RPMI7951 (cell line): Measurements from ENCODE around the gene CYP27C1. TPM values are rescaled to one million over a fixed set of nuclear protein-coding genes. Genes with fewer than 3 reads are reported as not detected.
"Not testable (repeated sequence)": the region's sequence is repeated elsewhere in the genome, so short reads cannot be mapped to it uniquely, and the experiment has no call there.

Experiments used
- DNase-seq: peaks from one replicate; pipeline ENCODE4 v3.0.0-alpha.2; 2012; ENCODE audit warnings: low read depth
- total RNA-seq: library from RNA; depleted of rRNA; stranded (reverse); fragments of >200 nt; shearing (Covaris generic); gene quantifications from 2 replicates; pipeline ENCODE4 v1.2.3, GENCODE V29; 2014; rRNA removed

CYP27C1 gene
- total RNA-seq: 3.5 TPM in 2 replicates

- DNase-seq: peak; percentile 41
Observed at GRCh38 chr2:127220102-127220767, at the start of gene CYP27C1. Gene CYP27C1, minus strand, starts transcription at chr2:127220299. Its CDS starts 29 bp downstream, at chr2:127220270.

DNA sequence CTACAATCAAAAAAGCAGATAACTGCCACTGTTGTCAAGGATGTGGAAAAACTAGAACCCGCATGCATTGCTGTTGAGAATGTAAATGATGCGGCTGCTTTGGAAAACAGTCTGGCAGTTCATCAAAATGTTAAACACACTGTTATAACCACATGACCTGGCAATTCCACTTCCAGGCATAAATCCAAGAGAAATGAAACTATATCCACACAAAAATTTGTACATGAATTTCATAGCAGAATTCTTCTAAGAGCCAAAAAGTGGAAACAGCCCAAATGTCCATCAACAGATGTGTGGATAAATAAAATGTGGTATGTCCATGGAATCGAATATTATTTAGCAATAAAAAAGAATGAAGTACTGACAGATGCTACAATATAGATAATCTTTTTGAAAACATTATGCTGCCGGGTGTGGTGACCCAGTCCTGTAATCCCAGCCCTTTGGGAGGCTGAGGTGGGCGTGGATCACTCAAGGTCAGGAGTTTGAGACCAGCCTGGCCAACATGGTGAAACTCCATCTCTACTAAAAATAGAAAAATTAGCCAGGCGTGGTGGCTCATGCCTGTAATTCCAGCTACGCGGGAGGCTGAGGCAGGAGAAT, 41.8 kb upstream of the CYP27C1 start:
- no peak for DNase-seq

GRCh38 chr2:127259355-127259754, 39.3 kb upstream of the CYP27C1 start:
- DNase-seq: no peak

- DNase-seq: no peak
Observed at GRCh38 chr2:127256866-127257265, 36.8 kb upstream of the CYP27C1 start.

DNA sequence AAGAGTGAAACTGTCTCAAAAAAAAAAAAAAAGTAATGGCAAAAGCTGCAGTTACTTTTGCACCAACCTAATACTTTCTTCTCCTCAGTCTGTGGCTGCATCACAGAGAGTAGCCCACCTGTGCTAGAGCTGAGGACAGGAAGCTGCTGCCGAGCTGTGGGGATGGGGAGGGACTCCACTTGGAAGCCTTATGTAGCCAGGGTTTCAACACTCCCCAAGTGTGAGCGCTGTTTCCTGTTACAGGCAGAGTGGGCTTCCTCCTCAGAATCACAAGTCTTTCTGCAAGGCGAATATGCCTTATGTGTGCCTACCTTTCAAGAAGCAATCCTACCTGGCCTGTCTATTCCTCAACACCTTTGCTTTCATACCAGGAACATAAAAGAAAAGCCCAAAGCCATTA, 36.3 kb upstream of the CYP27C1 start:
- no peak for DNase-seq

DNA sequence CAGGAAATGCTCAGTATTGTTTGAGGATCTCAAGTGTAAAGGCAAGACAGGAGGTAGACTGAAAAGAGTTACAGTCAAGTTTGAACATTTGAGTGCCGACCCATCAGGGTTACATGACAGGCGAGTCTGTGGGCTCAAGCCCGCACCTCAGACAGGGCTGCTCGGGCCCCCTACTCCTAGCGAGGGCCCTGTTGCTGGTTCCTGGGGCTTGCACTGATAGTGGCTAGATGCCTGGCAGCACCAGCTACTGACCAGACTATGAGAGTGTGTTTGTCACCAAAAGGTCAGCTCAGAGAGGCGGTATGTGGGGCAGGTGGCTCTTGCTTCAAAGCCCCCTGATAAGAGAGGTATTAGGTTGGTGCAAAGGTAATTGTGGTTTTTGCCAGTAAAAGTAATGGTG, 35.6 kb upstream of the CYP27C1 start:
- no peak for DNase-seq

- peak; percentile 35 for DNase-seq
Observed at GRCh38 chr2:127255146-127255545, 35.0 kb upstream of the CYP27C1 start.

DNA sequence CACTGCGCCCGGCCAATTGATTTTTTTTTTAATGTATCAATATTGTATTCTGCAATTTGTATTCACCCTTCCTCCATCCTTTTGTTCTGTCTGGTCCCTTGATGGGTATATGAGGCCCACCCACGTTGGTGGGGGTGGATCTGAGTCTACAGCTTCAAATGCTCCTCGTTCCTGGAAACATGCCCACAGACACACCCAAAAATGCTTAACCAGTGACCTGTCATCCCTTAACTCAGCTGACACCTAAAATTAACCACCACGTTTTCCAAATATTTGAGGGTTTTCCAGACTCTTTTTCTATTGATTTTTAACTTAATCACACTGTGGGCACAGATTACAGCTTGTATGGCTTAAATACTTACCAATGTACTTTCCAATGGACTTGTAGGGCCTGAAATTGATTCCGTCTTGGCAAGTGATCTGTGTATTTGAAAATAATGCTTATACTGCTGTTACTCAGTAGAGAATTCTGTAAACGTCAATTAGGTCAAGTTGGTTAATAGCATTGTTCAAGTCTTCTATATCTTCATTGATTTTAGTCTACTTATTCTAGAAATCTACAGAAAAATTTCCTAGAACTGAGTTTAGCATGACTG, 34.4 kb upstream of the CYP27C1 start:
- DNase-seq: peak; percentile 48

GRCh38 chr2:127241184-127241583, 21.1 kb upstream of the CYP27C1 start:
- not testable (repeated sequence) for DNase-seq

- DNase-seq: no peak
Observed at GRCh38 chr2:127239395-127239794, 19.3 kb upstream of the CYP27C1 start.

GRCh38 chr2:127237768-127238167, 17.7 kb upstream of the CYP27C1 start:
- not testable (repeated sequence) for DNase-seq

DNA sequence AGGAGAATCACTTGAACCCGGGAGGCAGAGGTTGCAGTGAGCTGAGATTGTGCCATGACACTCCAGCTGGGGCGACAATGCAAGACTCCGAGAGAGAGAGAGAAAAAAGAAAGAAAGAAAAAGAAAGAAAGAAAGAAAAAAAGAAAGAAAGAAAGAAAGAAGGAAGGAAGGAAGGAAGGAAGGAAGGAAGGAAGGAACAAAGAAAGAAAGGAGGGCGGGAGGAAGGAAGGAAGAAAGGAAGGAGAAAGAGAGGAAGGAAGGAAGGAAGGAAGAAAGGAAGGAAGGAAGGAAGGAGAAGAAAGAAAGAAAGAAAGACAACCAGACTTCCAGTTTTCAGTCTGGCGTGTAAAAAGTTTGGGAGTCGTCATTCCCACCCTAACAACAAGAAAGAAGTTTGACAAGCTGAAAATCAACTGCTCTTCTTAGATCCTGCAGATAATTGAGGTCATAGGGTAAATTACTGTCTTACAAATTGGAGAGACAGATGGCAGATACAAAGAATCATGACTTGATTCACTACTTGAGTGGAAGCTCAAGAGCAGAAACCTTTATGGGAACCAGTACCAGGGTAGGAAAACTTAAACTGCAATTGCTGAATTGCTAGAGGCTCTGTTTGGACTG, 15.1 kb upstream of the CYP27C1 start:
- no peak for DNase-seq

DNA sequence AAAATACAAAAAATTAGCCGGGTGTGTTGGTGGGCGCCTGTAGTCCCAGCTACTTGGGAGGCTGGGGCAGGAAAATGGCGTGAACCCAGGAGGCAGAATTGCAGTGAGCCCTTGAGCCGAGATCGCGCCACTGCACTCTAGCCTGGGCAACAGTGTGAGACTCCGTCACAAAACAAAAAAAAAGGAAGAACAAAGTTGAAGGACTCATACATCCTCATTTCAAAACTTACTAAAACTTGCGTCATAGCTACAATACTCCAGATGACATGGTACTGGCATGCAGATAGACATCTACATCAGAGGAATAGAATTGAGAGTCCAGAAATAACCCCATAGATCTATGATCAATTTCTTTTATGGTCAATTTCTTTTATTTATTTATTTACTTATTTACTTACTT, 13.6 kb upstream of the CYP27C1 start:
- no peak for DNase-seq

DNA sequence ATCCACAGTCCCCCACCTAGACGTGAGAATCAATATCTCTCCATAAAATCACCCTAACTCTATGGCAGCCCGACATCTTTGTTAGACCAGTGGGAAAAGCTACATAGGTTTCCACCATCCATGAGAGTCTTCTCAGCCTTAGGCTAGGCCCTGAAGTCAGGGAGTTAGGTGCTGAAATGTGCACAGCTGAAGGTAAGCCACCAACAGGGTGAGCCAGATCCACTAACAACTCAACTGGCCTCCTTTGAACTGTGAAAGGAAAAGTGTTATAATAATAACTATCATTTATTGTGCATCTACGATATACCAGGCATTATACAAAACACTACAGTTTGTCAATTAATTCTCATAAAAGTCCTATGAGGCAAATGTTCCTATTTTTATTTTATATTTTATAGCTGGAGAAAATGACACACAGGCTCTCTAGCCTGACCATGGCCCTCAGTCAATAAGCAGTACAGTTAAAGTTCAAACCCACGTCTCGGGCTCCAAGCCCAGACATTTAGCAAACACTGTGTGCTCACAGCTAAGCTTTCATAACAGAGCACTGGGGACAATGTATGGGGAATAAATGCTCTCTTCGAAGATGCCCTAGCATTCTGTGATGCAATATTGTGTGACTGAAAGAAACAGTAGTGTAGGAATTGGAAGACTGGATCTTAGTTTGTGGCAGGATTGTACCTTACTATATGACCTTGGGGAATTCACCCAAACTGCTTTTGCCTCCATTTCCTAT, 11.2 kb upstream of the CYP27C1 start:
- DNase-seq: no peak

- DNase-seq: no peak
Observed at GRCh38 chr2:127229555-127229954, 9.5 kb upstream of the CYP27C1 start.

- DNase-seq: peak; percentile 37
Observed at GRCh38 chr2:127228102-127228501, 8.0 kb upstream of the CYP27C1 start.

DNA sequence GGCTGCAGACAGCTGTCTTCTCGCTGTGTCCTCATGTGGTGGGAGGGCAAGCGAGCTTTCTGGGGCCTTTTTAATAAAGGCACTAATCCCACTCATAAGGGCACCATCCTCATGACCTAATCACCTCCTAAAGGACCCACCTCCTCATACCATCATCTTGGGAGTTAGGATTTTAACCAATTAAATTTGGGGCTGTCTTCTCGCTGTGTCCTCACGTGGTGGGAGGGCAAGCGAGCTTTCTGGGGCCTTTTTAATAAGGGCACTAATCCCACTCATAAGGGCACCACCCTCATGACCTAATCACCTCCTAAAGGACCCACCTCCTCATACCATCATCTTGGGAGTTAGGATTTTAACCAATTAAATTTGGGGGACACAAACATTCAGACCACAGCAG, 7.2 kb upstream of the CYP27C1 start:
- not testable (repeated sequence) for DNase-seq

DNA sequence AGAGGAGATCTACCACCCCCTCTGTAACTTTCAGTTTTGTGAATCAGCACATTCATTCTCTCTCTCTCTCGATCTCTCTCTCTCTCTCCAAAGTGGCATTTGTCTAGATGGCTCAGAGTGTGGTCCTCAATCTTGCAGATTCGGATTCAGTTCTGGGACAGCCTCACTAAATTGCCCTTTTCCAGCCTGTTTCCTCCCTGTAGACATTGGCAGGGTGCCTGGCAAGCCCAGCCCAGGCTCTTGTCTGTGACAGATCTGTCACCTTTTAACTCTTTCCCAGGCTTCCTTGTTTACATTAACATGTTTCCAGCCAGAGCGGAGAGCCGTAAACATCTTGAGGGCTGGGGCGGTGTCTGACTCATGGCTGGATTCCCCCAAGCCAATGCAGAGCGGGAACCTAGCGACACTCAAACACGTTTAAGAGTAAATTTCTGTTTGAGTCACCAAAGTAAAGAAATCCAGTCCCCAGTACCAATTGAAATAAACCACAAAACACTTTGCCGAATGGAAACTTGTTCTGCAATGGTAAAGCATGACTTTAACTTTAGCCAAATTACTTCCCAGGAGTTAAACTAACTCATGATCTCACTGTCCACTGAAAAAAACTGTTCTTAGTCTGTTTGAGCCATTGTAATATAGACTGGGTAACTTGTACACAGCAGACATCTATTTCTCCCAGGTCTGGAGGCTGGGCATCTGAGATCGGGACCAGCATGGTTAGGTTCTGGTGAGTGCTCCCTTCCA, 6.6 kb upstream of the CYP27C1 start:
- peak; percentile 97 for DNase-seq

GRCh38 chr2:127226132-127226519, 6.0 kb upstream of the CYP27C1 start:
- DNase-seq: no peak

DNA sequence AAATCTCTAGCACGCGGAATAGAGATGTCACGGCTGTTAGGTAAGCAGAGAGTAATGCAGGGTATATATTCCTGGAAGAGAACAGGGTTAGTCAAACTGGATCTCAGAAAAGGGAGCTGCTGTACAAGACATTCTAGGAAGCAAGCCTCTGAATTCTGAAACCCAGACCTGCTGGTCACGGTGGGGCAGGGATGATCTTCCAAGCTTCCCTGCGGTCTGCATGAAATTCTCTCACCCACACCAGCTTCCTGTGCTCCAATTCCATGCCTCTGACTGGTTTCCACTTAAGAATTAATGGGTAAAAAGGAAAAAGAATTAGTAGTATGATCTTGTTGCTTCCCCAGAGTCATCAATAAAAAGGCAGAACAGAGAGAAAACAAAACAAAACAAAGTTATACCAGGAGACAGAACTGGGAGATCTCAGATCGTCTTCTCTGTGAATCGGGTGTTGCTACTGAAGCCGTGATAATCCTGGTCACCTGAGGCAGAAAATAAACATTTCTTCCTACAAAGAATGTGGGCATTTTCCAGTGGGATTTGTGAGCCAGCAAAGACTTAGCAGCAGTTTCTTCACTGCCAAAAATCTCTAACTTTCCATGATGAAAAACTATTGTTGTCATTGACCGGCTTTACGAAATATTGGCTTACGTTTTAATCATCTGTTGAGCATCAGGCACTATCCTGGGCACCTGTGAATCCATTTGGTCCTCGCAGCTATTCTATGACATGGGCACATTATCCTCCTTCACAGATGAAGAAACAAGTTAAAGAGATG, 5.3 kb upstream of the CYP27C1 start:
- DNase-seq: peak; percentile 78

DNA sequence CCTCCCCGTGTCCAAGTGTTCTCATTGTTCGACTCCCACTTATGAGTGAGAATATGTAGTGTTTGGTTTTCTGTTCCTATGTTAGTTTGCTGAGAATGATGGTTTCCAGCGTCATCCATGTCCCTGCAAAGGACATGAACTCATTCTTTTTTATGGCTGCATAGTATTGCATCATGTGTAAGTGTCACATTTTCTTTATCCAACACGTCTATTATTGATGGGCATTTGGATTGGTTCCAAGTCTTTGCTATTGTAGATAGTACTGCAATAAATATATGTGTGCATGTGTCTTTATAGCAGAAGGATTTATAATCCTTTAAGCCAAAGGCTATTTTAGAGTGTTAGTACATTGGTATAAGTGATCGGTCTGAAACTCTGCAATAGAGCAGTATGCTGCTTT, 4.0 kb upstream of the CYP27C1 start:
- DNase-seq: not testable (repeated sequence)
